Measurements from ENCODE around the gene RHOV. TPM values are rescaled to one million over a fixed set of nuclear protein-coding genes. Genes with fewer than 3 reads are reported as not detected.

Gene RHOV
- total RNA-seq, 2 donors from 2014 or later: 5.9 to 11.7 TPM

DNA sequence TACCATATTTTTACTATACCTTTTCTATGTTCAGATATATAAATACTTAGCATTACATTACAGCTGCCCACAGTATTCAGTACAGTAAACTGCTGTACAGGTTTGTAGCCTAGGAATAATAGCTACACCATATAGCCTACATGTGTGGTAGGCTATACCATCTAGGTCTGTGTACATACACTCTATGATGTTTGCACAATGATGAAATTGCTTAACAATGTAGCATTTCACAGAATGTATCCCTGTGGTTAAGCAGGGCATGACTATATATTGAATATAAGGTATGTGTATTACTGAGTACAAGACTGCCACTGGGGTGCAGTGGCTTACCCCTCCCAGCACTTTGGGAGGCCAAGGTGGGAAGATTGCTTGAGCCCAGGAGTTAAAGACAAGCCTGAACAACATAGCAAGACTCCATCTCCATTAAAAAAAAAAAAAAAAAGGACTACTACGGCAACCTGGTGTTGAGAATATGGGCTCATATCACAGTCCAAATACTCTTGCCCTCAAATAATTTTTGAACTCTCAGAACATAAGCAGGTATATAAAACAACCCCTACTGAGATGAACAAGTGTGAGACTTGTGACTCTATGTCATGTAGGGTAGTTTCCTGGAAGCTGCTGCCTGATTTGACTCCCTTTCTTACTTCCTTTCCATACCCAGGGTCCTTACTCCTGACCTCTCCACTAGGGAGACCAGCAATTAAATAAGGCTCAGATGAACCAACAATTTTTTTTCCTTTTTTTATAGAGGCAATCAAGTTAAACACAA lies 50.3 kb downstream of the RHOV start:
- Histone ChIP-seq H3K4me3 (no peak overlapping the region), H3K27ac (no peak overlapping the region), H3K36me3 (no peaks in the 10 kb centered on the region)

More for the DNA sequence above, 50.3 kb downstream of the RHOV start:
- WGBS: 91% methylated on average over 1 of the region's 1 CpG
- no peak for DNase-seq (ENCODE audit: low spot score)
- no peak for TF ChIP-seq POLR2AphosphoS5 (IDR thresholded peaks at IDR 0.05)
- TF ChIP-seq, protein P1, sequence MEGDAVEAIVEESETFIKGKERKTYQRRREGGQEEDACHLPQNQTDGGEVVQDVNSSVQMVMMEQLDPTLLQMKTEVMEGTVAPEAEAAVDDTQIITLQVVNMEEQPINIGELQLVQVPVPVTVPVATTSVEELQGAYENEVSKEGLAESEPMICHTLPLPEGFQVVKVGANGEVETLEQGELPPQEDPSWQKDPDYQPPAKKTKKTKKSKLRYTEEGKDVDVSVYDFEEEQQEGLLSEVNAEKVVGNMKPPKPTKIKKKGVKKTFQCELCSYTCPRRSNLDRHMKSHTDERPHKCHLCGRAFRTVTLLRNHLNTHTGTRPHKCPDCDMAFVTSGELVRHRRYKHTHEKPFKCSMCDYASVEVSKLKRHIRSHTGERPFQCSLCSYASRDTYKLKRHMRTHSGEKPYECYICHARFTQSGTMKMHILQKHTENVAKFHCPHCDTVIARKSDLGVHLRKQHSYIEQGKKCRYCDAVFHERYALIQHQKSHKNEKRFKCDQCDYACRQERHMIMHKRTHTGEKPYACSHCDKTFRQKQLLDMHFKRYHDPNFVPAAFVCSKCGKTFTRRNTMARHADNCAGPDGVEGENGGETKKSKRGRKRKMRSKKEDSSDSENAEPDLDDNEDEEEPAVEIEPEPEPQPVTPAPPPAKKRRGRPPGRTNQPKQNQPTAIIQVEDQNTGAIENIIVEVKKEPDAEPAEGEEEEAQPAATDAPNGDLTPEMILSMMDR (IDR thresholded peaks at IDR 0.05): no peak
- TF ChIP-seq POLR2A (IDR thresholded peaks at IDR 0.05): no peak
- H3K9me3 ChIP-seq: no peaks in the 10 kb centered on the region
- no peaks in the 10 kb centered on the region for H3K27me3 ChIP-seq (replicated peaks; ENCODE audit: insufficient read depth)
- no peaks in the 10 kb centered on the region for H3K4me1 ChIP-seq (replicated peaks)
- intact Hi-C loops (cut with DNase I): no loop called here

Small RNAs within 50 kb of the gene (small RNA-seq; reads per million reads assigned to genes)
- 0 reads per million in 2 donors for gene AC025166.1

Other genes with a start within 250 kb of the RHOV start
- gene RAD51, start 179.1 kb downstream of the RHOV start, total RNA-seq: 1 to 10 TPM in 1 of 2 donors, under 1 TPM in 1; 0.82 to 5.1 TPM
- 10 to 100 TPM; 28.2 to 31.9 TPM for gene RMDN3, start 119.0 kb downstream of the RHOV start, total RNA-seq
- gene GCHFR, start 110.2 kb downstream of the RHOV start, total RNA-seq: 10 to 100 TPM; 14.3 to 61.3 TPM
- gene C15orf62, start 104.3 kb downstream of the RHOV start, total RNA-seq: 1 to 10 TPM in 1 of 2 donors, under 1 TPM in 1; 0.51 to 1.3 TPM
- 10 to 100 TPM; 39.8 to 43.3 TPM for gene ZFYVE19, start 67.1 kb downstream of the RHOV start, total RNA-seq
- gene DNAJC17, start 66.8 kb downstream of the RHOV start, total RNA-seq: 10 to 100 TPM; 29.2 to 29.6 TPM
- under 1 TPM in 1 of 2 donors, not detected in 1; 0.97 TPM for gene PPP1R14D, start 45.5 kb downstream of the RHOV start, total RNA-seq
- 100 to 1,000 TPM; 143 to 295 TPM for gene SPINT1, start 30.2 kb downstream of the RHOV start, total RNA-seq
- 10 to 100 TPM; 32.4 to 39.0 TPM for gene VPS18, start 20.2 kb upstream of the RHOV start, total RNA-seq
- 1 to 10 TPM; 6.2 to 6.5 TPM for gene DLL4, start 55.1 kb upstream of the RHOV start, total RNA-seq
- gene CHAC1, start 79.2 kb upstream of the RHOV start, total RNA-seq: 1 to 10 TPM in 1 of 2 donors, under 1 TPM in 1; 0.18 to 2.7 TPM
- gene INO80, start 242.0 kb upstream of the RHOV start, total RNA-seq: 10 to 100 TPM; 23.0 to 51.2 TPM

Measured in prostate gland (tissue), 2 donors.